HepG2 (cell line): ENCODE results near the gene PHKG1. TPM values are rescaled to one million over a fixed set of nuclear protein-coding genes. Genes with fewer than 3 reads are reported as not detected.
A peak's percentile ranks its signal among the peaks of the same experiment; 100 is the strongest.

Experiments
- ATF7 ChIP-seq, 2 experiments: fragments of 450-650 bp in 1 of 2; sonication (generic) in 1 of 2; formaldehyde crosslinking in 1 of 2; IDR thresholded peaks; 2 replicates each; pipeline versions ENCODE4 v1.4.0 to v1.6.1; 2016 to 2020; ENCODE audit warnings: antibody characterized with exemption in 1 of 2, mild to moderate bottlenecking in 1 of 2, missing genetic modification reagents in 1 of 2
- CCAR2 ChIP-seq: fragments of 200-400 bp; formaldehyde crosslinking; optimal IDR thresholded peaks from 2 replicates; pipeline ENCODE3; 2018; ENCODE audit warnings: low read depth, mild to moderate bottlenecking, low read length, moderate library complexity
- CEBPG ChIP-seq: IDR thresholded peaks from 2 replicates; pipeline ENCODE4 v1.6.1; 2016
- CREBL2 ChIP-seq: sonication (generic); formaldehyde crosslinking; IDR thresholded peaks from 2 replicates; pipeline ENCODE4 v1.8.1; 2023; ENCODE audit warnings: missing genetic modification reagents, mild to moderate bottlenecking, borderline replicate concordance
- ELK4 ChIP-seq: sonication (generic); formaldehyde crosslinking; IDR thresholded peaks from 2 replicates; pipeline ENCODE4 v1.9.0; 2021; ENCODE audit warnings: missing genetic modification reagents, borderline replicate concordance
- HCFC1 ChIP-seq: fragments of 150-350 bp; IDR thresholded peaks from 2 replicates; pipeline ENCODE4 v1.6.1; 2014; ENCODE audit warnings: low read depth, low read length
- HNRNPUL1 ChIP-seq: fragments of 200-400 bp; formaldehyde crosslinking; IDR thresholded peaks from 2 replicates; pipeline ENCODE4 v1.6.1; 2017; ENCODE audit warnings: low read depth, mild to moderate bottlenecking, low read length, moderate library complexity
- KAT2B ChIP-seq: fragments of 150-350 bp; IDR thresholded peaks from 2 replicates; pipeline ENCODE4 v1.6.1; 2014; ENCODE audit warnings: low read depth, low read length, borderline replicate concordance
- KDM4B ChIP-seq: sonication (generic); formaldehyde crosslinking; IDR thresholded peaks from 2 replicates; pipeline ENCODE4 v1.4.0; 2020; ENCODE audit warnings: missing genetic modification reagents
- LBX2 ChIP-seq: sonication (generic); formaldehyde crosslinking; IDR thresholded peaks from 2 replicates; pipeline ENCODE4 v1.5.0; 2020; ENCODE audit warnings: missing genetic modification reagents, mild to moderate bottlenecking, borderline replicate concordance
- MAF1 ChIP-seq: sonication (generic); formaldehyde crosslinking; IDR thresholded peaks from 2 replicates; pipeline ENCODE4 v1.5.0; 2020; ENCODE audit warnings: missing genetic modification reagents, borderline replicate concordance
- POLR2G ChIP-seq: fragments of 200-400 bp; formaldehyde crosslinking; IDR thresholded peaks from 2 replicates; pipeline ENCODE4 v1.6.1; 2018; ENCODE audit warnings: mild to moderate bottlenecking, low read depth, low read length, moderate library complexity
- RBM22 ChIP-seq: fragments of 200-400 bp; formaldehyde crosslinking; optimal IDR thresholded peaks from 2 replicates; pipeline ENCODE3; 2017; ENCODE audit warnings: mild to moderate bottlenecking, low read length, moderate library complexity
- SIN3A ChIP-seq: IDR thresholded peaks from 2 replicates; pipeline ENCODE4 v1.6.1; 2011; ENCODE audit warnings: low read depth, mild to moderate bottlenecking, control low read depth, low read length, borderline replicate concordance
- USF2 ChIP-seq, 2 experiments: sonication (generic) in 1 of 2; formaldehyde crosslinking in 1 of 2; IDR thresholded peaks; 2 replicates each; pipeline versions ENCODE4 v1.5.1 to v1.6.1; 2011 to 2020; ENCODE audit warnings: borderline replicate concordance in 1 of 2, low read depth in 1 of 2, low read length in 1 of 2, mild to moderate bottlenecking in 1 of 2, missing genetic modification reagents in 1 of 2, moderate library complexity in 1 of 2
- ZBTB10 ChIP-seq: sonication (generic); formaldehyde crosslinking; IDR thresholded peaks from 2 replicates; pipeline ENCODE4 v1.4.0; 2020; ENCODE audit warnings: missing genetic modification reagents, borderline replicate concordance
- ZNF446 ChIP-seq: sonication (generic); formaldehyde crosslinking; IDR thresholded peaks from 2 replicates; pipeline ENCODE4 v1.5.0; 2020; ENCODE audit warnings: mild to moderate bottlenecking, missing genetic modification reagents
- ZNF746 ChIP-seq: sonication (generic); formaldehyde crosslinking; IDR thresholded peaks from 2 replicates; pipeline ENCODE4 v1.8.0; 2022; ENCODE audit warnings: mild to moderate bottlenecking, missing genetic modification reagents
- ZSCAN5A ChIP-seq: sonication (generic); formaldehyde crosslinking; IDR thresholded peaks from 2 replicates; pipeline ENCODE4 v1.8.0; 2022; ENCODE audit warnings: mild to moderate bottlenecking, missing genetic modification reagents, borderline replicate concordance
- polyA plus RNA-seq, 8 experiments: library from polyadenylated mRNA; depleted of rRNA in 3 of 8; stranded (reverse) in 7 of 8; unstranded in 1 of 8; fragments of >200 nt; fragmentation: Illumina TruSeq in 4 of 8; extraction: Trizol in 4 of 8; gene quantifications; 2 replicates each; pipeline versions ENCODE4 v1.2.1 to v1.2.3, GENCODE V29; 2011 to 2016; ENCODE audit warnings: low read depth in 4 of 8, missing spikeins in 1 of 8, mixed read lengths in 1 of 8; ENCODE audit not compliant: insufficient read depth in 1 of 8
- total RNA-seq, 5 experiments: library from RNA; depleted of rRNA; stranded (reverse); fragments of >200 nt; fragmentation: Illumina TruSeq; extraction: Trizol; gene quantifications; 2 replicates each; pipeline ENCODE4 v1.2.3, GENCODE V29; 2016; ENCODE audit warnings: low read depth in 1 of 5

PHKG1 gene
- total and polyA plus RNA-seq, 2 of the 13 experiments (the other 11 are each of a cell fraction or from before 2014, with no cell fraction given): 0.44 to 0.71 TPM

- no peak for TF ChIP-seq USF2 (IDR thresholded peaks at IDR 0.05; ENCODE audit: low read depth, low read length)
- TF ChIP-seq USF2 (CRISPR knock-in tag; IDR thresholded peaks at IDR 0.05; ENCODE audit: borderline replicate concordance): no peak; the same call in 1 of the 2 replicates
- TF ChIP-seq CEBPG (CRISPR knock-in tag): no peak; the same call in 1 of the 2 replicates
- no peak; the same call in 1 of the 2 replicates for TF ChIP-seq HCFC1
- TF ChIP-seq ATF7 (IDR thresholded peaks at IDR 0.05): no peak
- no peak for TF ChIP-seq ATF7 (CRISPR knock-in tag; IDR thresholded peaks at IDR 0.05)
- no peak for TF ChIP-seq RBM22
- no peak for TF ChIP-seq CCAR2
- TF ChIP-seq HNRNPUL1: peak; percentile 44; the same call in 1 of the 2 replicates
- TF ChIP-seq KDM4B (CRISPR knock-in tag): peak; percentile 32; the same call in 1 of the 2 replicates
- no peak; the same call in 1 of the 2 replicates for TF ChIP-seq CREBL2 (CRISPR knock-in tag)
- peak; percentile 92 for TF ChIP-seq POLR2G
- TF ChIP-seq MAF1 (CRISPR knock-in tag): no peak
- TF ChIP-seq SIN3A: peak; percentile 69; the same call in 1 of the 2 replicates
- TF ChIP-seq ZNF746: peak; percentile 76; the same call in 1 of the 2 replicates
- peak; percentile 23; the same call in 1 of the 2 replicates for TF ChIP-seq LBX2 (CRISPR knock-in tag)
- no peak for TF ChIP-seq ZBTB10 (CRISPR knock-in tag)
- TF ChIP-seq ELK4 (CRISPR knock-in tag): no peak
- TF ChIP-seq ZNF446 (CRISPR knock-in tag): no peak
- TF ChIP-seq ZSCAN5A (CRISPR knock-in tag): no peak; the same call in 1 of the 2 replicates
- TF ChIP-seq KAT2B: no peak
Measured at GRCh38 chr7:56051339-56052191, 41.2 kb downstream of the PHKG1 start, which contains the start of the genes CCT6A and PSPH (continued).
